Measurements from ENCODE around the gene ARID3B. TPM values are rescaled to one million over a fixed set of nuclear protein-coding genes. Genes with fewer than 3 reads are reported as not detected.

The ARID3B gene
- total and polyA plus RNA-seq, 2 of the 4 experiments (the other 2 are of a cell fraction) = 2.5 to 5.0 TPM

DNA sequence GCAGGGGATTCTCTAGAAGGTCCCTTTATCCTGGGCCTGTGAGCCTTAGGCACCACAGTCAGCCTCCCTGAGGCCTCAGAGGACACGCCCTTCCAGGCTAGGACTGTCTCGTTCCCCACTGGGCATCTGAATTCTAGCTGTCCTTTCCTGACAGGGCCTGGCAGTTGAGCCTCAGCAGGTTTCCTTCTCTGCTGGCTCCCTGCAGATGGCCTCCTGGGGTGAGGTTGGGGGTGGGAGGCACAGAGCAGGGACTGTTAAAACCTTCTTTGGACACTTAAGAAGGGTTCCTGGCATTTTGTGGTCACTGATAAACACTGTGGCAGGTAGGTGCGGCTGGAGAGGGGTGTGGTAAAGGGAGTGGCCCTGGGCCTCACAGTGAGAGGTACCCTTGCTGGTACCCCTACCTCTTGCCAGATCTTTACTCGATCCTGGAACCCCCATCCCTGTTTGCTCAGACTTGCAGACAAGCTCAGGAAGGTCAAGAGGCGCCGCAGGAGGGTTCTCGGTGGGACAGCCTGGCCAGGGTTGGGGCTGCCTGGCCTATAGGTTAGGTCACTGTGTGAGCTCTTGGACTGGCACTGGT is 83.1 kb downstream of the ARID3B start:
- H4K20me1 ChIP-seq (ENCODE audit: insufficient read depth, low read length) = peaks cover 86% of the 10 kb centered on the region
- ATAC-seq (ENCODE audit: low read depth) = no peak

More for the DNA sequence above, 83.1 kb downstream of the ARID3B start:
- POLR2A ChIA-PET (ENCODE audit: unreplicated experiment) = no interaction called here
- Histone ChIP-seq H3K27me3 (ENCODE audit: control insufficient read depth, insufficient read depth, low read length) (no peaks in the 10 kb centered on the region), H2BK20ac (ENCODE audit: low read depth, low read length) (no peak overlapping the region), H2BK120ac (ENCODE audit: low read depth, low read length) (no peak overlapping the region), H3K4me1 (ENCODE audit: control insufficient read depth, insufficient read depth, low read length) (no peaks in the 10 kb centered on the region), H3K27ac (ENCODE audit: insufficient read depth, low read length) (no peak overlapping the region), H2AK5ac (ENCODE audit: low read depth, low read length) (no peak overlapping the region), H4K8ac (ENCODE audit: low read depth in 2 of 2, low read length in 2 of 2) (no peak overlapping the region), H3K4ac (ENCODE audit: low read depth, low read length) (no peak overlapping the region), H2AK9ac (replicated peaks; ENCODE audit: low read depth, low read length, poor library complexity) (no peak overlapping the region), H4K5ac (ENCODE audit: low read depth, low read length) (no peak overlapping the region), H3K79me1 (ENCODE audit: low read depth in 1 of 2, low read length in 2 of 2) (peaks cover 25 to 79% of the 10 kb centered on the region in 2 experiments), H3K4me3 (ENCODE audit: insufficient read depth, low read depth, low read length) (no peak overlapping the region), H3K9me1 (ENCODE audit: insufficient read depth, low read length) (no peaks in the 10 kb centered on the region), H3K9me3 (ENCODE audit: control insufficient read depth, insufficient read depth, low read length) (no peaks in the 10 kb centered on the region), H3K36me3 (ENCODE audit: control insufficient read depth, insufficient read depth, low read length) (peaks cover 98% of the 10 kb centered on the region), H2BK5ac (ENCODE audit: low read depth, low read length, poor library complexity, severe bottlenecking) (no peak overlapping the region), H4K91ac (ENCODE audit: insufficient read depth, low read depth, low read length) (no peak overlapping the region), H3K4me2 (ENCODE audit: low read depth, low read length) (no peak overlapping the region), H3K9ac (ENCODE audit: low read depth, low read length) (no peak overlapping the region), H3K18ac (ENCODE audit: low read depth, low read length) (no peak overlapping the region), H3K56ac (ENCODE audit: extremely low read depth, insufficient read depth, low read length) (no peak overlapping the region), H2BK15ac (ENCODE audit: low read depth, low read length) (no peak overlapping the region), H2AFZ (replicated peaks; ENCODE audit: low read length, poor library complexity) (no peak overlapping the region), H3K23ac (ENCODE audit: low read depth, low read length) (no peak overlapping the region), H3K14ac (replicated peaks; ENCODE audit: low read depth, low read length) (no peak overlapping the region)
- CTCF ChIA-PET = no interaction called here
- in situ Hi-C loops (cut with MboI; ENCODE audit: low sequenced_read_pairs) = loop anchor here (5.0 kb wide), 1 partner anchor 252 kb away; no protein-coding TSS in a partner anchor
- BruUV-seq (replicated peaks) = no TSS peak
- intact Hi-C loops (cut with micrococcal nuclease) = no loop called here
- no peak for DNase-seq
- TF ChIP-seq, protein P1, sequence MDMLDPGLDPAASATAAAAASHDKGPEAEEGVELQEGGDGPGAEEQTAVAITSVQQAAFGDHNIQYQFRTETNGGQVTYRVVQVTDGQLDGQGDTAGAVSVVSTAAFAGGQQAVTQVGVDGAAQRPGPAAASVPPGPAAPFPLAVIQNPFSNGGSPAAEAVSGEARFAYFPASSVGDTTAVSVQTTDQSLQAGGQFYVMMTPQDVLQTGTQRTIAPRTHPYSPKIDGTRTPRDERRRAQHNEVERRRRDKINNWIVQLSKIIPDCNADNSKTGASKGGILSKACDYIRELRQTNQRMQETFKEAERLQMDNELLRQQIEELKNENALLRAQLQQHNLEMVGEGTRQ (IDR thresholded peaks at IDR 0.05; ENCODE audit: low read depth, low read length) = no peak
- no peak for TF ChIP-seq RCOR1 (IDR thresholded peaks at IDR 0.05; ENCODE audit: insufficient replicate concordance, low read length)
- TF ChIP-seq, protein P2, sequence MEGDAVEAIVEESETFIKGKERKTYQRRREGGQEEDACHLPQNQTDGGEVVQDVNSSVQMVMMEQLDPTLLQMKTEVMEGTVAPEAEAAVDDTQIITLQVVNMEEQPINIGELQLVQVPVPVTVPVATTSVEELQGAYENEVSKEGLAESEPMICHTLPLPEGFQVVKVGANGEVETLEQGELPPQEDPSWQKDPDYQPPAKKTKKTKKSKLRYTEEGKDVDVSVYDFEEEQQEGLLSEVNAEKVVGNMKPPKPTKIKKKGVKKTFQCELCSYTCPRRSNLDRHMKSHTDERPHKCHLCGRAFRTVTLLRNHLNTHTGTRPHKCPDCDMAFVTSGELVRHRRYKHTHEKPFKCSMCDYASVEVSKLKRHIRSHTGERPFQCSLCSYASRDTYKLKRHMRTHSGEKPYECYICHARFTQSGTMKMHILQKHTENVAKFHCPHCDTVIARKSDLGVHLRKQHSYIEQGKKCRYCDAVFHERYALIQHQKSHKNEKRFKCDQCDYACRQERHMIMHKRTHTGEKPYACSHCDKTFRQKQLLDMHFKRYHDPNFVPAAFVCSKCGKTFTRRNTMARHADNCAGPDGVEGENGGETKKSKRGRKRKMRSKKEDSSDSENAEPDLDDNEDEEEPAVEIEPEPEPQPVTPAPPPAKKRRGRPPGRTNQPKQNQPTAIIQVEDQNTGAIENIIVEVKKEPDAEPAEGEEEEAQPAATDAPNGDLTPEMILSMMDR (conservative IDR thresholded peaks at IDR 0.05; ENCODE audit: low read depth, low read length) = no peak
- TF ChIP-seq BHLHE40 (IDR thresholded peaks at IDR 0.05; ENCODE audit: low read depth, low read length) = no peak
- WGBS, 2 experiments (ENCODE audit: extremely low coverage in 2 of 2, insufficient read length in 1 of 2) = no CpG with 5 or more reads among the region's 7 CpGs
- dilution Hi-C loops (cut with HindIII; ENCODE audit: low sequenced_read_pairs, unreplicated experiment) = no loop called here

Measured in IMR-90 (cell line).